Left ventricle myocardium inferior (tissue), 1 donor: Measurements from ENCODE around the gene LEUTX. TPM values are rescaled to one million over a fixed set of nuclear protein-coding genes. Genes with fewer than 3 reads are reported as not detected.
"Not testable (repeated sequence)": the region's sequence is repeated elsewhere in the genome, so short reads cannot be mapped to it uniquely, and the experiment has no call there.

Experiments
- DNase-seq: peaks from one replicate; pipeline ENCODE4 v3.0.0-alpha.2; 2020
- H3K27ac ChIP-seq: fragments of 200-600 bp; replicated peaks from 2 replicates; pipeline ENCODE4 v1.8.0; 2021
- H3K27me3 ChIP-seq: fragments of 200-600 bp; 2 replicates; pipeline ENCODE4 v1.8.0; 2021; ENCODE audit warnings: low read depth
- H3K36me3 ChIP-seq: fragments of 200-600 bp; 2 replicates; pipeline ENCODE4 v1.8.0; 2021
- H3K4me1 ChIP-seq: fragments of 200-600 bp; 2 replicates; pipeline ENCODE4 v1.8.0; 2021
- H3K4me3 ChIP-seq: fragments of 200-600 bp; 2 replicates; pipeline ENCODE4 v1.8.0; 2021; ENCODE audit warnings: mild to moderate bottlenecking, moderate library complexity
- H3K9me3 ChIP-seq: fragments of 200-600 bp; replicated peaks from 2 replicates; pipeline ENCODE4 v1.8.0; 2021
- CTCF ChIP-seq: fragments of 200-600 bp; IDR thresholded peaks from 2 replicates; pipeline ENCODE4 v1.8.0; 2021; ENCODE audit warnings: antibody characterized with exemption, mild to moderate bottlenecking, borderline replicate concordance
- intact Hi-C: fragments of 100-400 bp; cut with micrococcal nuclease; formaldehyde crosslinking; loops from one replicate; pipeline ENCODE4 v1.11.0; 2022
- total RNA-seq: library from RNA; stranded (reverse); fragmentation: NEBNext Ultra II Directional; extraction: Animal tissue kit (Norgen Biotek cat#: 25700); gene quantifications from one replicate; pipeline ENCODE4 v1.2.1, GENCODE V29; 2021
- donor health status: DM: no; HTN: yes; CAD: no; lungs with severe emphysema.

The LEUTX gene
- total RNA-seq, 1 donor from 2014 or later = not detected

- Histone ChIP-seq H3K27ac (no peak overlapping the region), H3K36me3 (no peaks in the 10 kb centered on the region), H3K4me1 (no peaks in the 10 kb centered on the region), H3K9me3 (no peaks in the 10 kb centered on the region), H3K4me3 (no peak overlapping the region), H3K27me3 (peaks cover 21% of the 10 kb centered on the region)
- no peak for DNase-seq
- no peak for TF ChIP-seq CTCF
- intact Hi-C loops = no loop called here
These were observed 17.4 kb downstream of the LEUTX start for GRCh38 chr19:39796000-39796498.

GRCh38 chr19:39797083-39797482 lies 18.4 kb downstream of the LEUTX start:
- Histone ChIP-seq H3K9me3 (no peaks in the 10 kb centered on the region), H3K27ac (no peak overlapping the region), H3K27me3 (peaks cover 21% of the 10 kb centered on the region), H3K36me3 (no peaks in the 10 kb centered on the region), H3K4me3 (no peak overlapping the region), H3K4me1 (no peaks in the 10 kb centered on the region)
- intact Hi-C loops = no loop called here
- no peak for TF ChIP-seq CTCF
- no peak for DNase-seq

GRCh38 chr19:39802958-39803357 lies 24.3 kb downstream of the LEUTX start:
- H3K36me3 ChIP-seq = no peaks in the 10 kb centered on the region
- peaks cover 15% of the 10 kb centered on the region for H3K27me3 ChIP-seq
- H3K9me3 ChIP-seq = no peaks in the 10 kb centered on the region
- intact Hi-C loops = no loop called here
- H3K4me3 ChIP-seq = no peak overlapping the region
- TF ChIP-seq CTCF = no peak
- no peak for DNase-seq
- no peaks in the 10 kb centered on the region for H3K4me1 ChIP-seq
- no peak overlapping the region for H3K27ac ChIP-seq

GRCh38 chr19:39805104-39805503 lies 26.4 kb downstream of the LEUTX start:
- Histone ChIP-seq H3K9me3 (peaks cover 5% of the 10 kb centered on the region), H3K27ac (no peak overlapping the region), H3K27me3 (peaks cover 15% of the 10 kb centered on the region), H3K4me3 (no peak overlapping the region), H3K4me1 (no peaks in the 10 kb centered on the region), H3K36me3 (no peaks in the 10 kb centered on the region)
- no peak for TF ChIP-seq CTCF
- DNase-seq = peak; percentile 35
- intact Hi-C loops = no loop called here

- Histone ChIP-seq H3K27me3 (peaks cover 10% of the 10 kb centered on the region), H3K36me3 (no peaks in the 10 kb centered on the region), H3K27ac (no peak overlapping the region), H3K4me1 (no peaks in the 10 kb centered on the region), H3K4me3 (no peak overlapping the region), H3K9me3 (peaks cover 5% of the 10 kb centered on the region)
- no peak for DNase-seq
- intact Hi-C loops = no loop called here
- TF ChIP-seq CTCF = no peak
These were observed 29.3 kb downstream of the LEUTX start for GRCh38 chr19:39807846-39808364.

- H3K4me3 ChIP-seq, H3K27ac ChIP-seq, DNase-seq, H3K9me3 ChIP-seq, H3K36me3 ChIP-seq, H3K4me1 ChIP-seq, H3K27me3 ChIP-seq, intact Hi-C loops: not testable (repeated sequence)
These were observed 30.0 kb downstream of the LEUTX start for GRCh38 chr19:39808688-39809087.
